Neural crest cell (in vitro differentiated cells): ENCODE data around the gene GPR18. TPM values are rescaled to one million over a fixed set of nuclear protein-coding genes. Genes with fewer than 3 reads are reported as not detected.

Experiments
- DNase-seq: peaks from one replicate; pipeline ENCODE4 v3.0.0; 2021; ENCODE audit warnings: low read depth, mixed read lengths, low spot score
- H3K27ac Mint-ChIP-seq: one replicate; pipeline ENCODE4 v1.8.0; 2021; ENCODE audit warnings: mild to moderate bottlenecking, mixed read lengths; ENCODE audit not compliant: unreplicated experiment
- H3K27me3 Mint-ChIP-seq: 2 replicates; pipeline ENCODE4 v1.8.0; 2021; ENCODE audit warnings: low read depth, mild to moderate bottlenecking, mixed read lengths
- H3K36me3 Mint-ChIP-seq: 2 replicates; pipeline ENCODE4 v1.8.0; 2021; ENCODE audit warnings: low read depth, mild to moderate bottlenecking, mixed read lengths
- H3K4me1 Mint-ChIP-seq: 2 replicates; pipeline ENCODE4 v1.8.0; 2021; ENCODE audit warnings: mixed read lengths
- H3K4me3 Mint-ChIP-seq: one replicate; pipeline ENCODE4 v1.8.0; 2021; ENCODE audit warnings: mild to moderate bottlenecking, mixed read lengths
- H3K9me3 Mint-ChIP-seq: 2 replicates; pipeline ENCODE4 v1.8.0; 2021; ENCODE audit warnings: mixed read lengths
- total RNA-seq: library from RNA; stranded (reverse); gene quantifications from 2 replicates; pipeline ENCODE4 v1.2.1, GENCODE V29; 2021
- TF ChIP-seq, protein P1 (sequence below): fragments of 200-600 bp; sonication (generic); conservative IDR thresholded peaks from 2 replicates; pipeline ENCODE4 v1.5.0; 2021; ENCODE audit warnings: antibody characterized with exemption, mild to moderate bottlenecking

The GPR18 gene
- total RNA-seq, 1 donor from 2014 or later = not detected

DNA sequence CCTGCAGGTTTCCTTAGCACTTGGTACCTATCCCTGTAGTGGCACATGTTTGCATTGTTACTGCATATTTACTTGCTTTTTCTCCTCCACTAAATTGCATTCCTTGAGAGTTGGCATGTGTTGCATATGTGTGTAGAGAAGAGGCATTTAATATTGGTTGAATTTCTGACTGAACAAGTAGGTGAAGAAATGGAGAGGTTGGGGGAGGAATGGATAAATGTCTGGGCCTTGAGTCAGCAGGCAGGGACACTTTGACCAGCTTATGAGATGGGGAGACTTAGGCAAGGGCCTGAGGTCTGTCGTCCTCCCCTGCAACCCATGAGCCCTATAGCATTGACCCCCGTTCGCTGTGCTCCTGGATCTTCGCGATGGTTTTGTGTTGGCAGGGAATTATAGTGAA is 2.0 kb upstream of the GPR18 start:
- no peak for DNase-seq
- Mint-ChIP-seq H3K27me3 (no peaks in the 10 kb centered on the region), H3K4me1 (peaks cover 25% of the 10 kb centered on the region), H3K36me3 (peaks cover 4% of the 10 kb centered on the region), H3K27ac (no peak overlapping the region), H3K9me3 (no peaks in the 10 kb centered on the region), H3K4me3 (no peak overlapping the region)
- TF ChIP-seq, protein P1, sequence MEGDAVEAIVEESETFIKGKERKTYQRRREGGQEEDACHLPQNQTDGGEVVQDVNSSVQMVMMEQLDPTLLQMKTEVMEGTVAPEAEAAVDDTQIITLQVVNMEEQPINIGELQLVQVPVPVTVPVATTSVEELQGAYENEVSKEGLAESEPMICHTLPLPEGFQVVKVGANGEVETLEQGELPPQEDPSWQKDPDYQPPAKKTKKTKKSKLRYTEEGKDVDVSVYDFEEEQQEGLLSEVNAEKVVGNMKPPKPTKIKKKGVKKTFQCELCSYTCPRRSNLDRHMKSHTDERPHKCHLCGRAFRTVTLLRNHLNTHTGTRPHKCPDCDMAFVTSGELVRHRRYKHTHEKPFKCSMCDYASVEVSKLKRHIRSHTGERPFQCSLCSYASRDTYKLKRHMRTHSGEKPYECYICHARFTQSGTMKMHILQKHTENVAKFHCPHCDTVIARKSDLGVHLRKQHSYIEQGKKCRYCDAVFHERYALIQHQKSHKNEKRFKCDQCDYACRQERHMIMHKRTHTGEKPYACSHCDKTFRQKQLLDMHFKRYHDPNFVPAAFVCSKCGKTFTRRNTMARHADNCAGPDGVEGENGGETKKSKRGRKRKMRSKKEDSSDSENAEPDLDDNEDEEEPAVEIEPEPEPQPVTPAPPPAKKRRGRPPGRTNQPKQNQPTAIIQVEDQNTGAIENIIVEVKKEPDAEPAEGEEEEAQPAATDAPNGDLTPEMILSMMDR = no peak

DNA sequence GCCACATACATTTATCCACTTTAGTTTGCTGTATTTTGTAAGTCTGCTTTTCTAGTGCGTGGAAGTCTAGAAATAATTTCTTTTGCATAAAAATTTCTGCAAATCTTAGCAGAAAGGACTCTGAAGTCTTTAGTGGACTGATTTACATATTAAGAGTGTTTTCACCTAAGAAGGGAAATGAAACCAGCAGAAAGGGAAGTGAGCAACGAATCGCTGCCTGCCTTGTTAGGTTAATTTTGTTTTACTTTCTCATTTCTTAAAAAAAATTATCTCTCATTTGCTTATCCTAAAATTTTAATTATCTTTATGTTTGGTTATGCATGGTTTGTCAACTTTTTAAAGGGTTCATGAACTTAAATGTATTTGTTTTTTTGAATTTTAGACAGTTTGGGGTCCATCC is 767 bp upstream of the GPR18 start:
- no peaks in the 10 kb centered on the region for H3K27me3 Mint-ChIP-seq
- H3K36me3 Mint-ChIP-seq = peaks cover 9% of the 10 kb centered on the region
- DNase-seq = no peak
- no peak overlapping the region for H3K4me3 Mint-ChIP-seq
- no peak overlapping the region for H3K27ac Mint-ChIP-seq
- no peaks in the 10 kb centered on the region for H3K9me3 Mint-ChIP-seq
- peaks cover 25% of the 10 kb centered on the region for H3K4me1 Mint-ChIP-seq
- TF ChIP-seq, protein P1 = no peak

DNA sequence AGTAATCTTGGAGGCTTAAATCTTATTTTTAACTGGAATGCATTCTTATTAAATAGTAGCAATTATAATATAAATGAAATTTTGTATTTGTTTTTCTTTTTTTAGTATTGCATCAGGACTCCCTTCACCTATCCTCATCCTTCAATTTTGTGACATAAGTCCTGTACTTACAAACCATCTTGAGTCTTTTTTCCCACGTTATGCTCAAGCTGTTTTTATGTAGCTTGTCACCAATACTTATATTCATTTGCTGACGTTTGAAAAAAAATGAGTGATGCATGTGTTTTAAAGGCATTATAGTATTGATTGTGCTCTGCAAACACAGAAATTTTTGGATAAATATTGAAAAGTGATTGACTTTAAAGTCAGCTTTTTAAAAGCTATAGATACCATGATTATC is 888 bp downstream of the GPR18 start:
- no peaks in the 10 kb centered on the region for H3K27me3 Mint-ChIP-seq
- DNase-seq = no peak
- TF ChIP-seq, protein P1 = no peak
- H3K4me1 Mint-ChIP-seq = peaks cover 25% of the 10 kb centered on the region
- no peak overlapping the region for H3K4me3 Mint-ChIP-seq
- H3K27ac Mint-ChIP-seq = no peak overlapping the region
- no peaks in the 10 kb centered on the region for H3K9me3 Mint-ChIP-seq
- H3K36me3 Mint-ChIP-seq = peaks cover 9% of the 10 kb centered on the region

DNA sequence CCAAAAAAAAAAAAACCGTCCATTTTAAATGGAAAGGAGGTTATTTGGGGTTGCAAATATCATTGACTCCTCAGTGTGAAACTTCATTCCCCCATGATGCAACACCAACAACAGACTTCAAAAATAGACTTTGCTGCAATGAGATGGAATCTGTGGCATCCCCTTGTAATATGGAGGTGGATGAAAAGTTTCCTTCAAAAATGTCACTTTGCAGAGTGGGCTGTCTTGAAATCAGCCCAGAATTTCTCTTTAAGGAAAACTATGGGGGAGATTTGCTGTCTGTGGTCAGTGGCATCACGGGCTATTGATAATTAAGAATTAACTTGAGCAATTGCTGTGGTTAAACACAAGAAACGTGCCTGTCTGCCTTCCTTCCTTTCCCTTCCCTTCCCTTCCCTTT is 1.5 kb downstream of the GPR18 start:
- TF ChIP-seq, protein P1 = no peak
- Mint-ChIP-seq H3K4me1 (peaks cover 25% of the 10 kb centered on the region), H3K4me3 (no peak overlapping the region), H3K27ac (no peak overlapping the region), H3K36me3 (peaks cover 13% of the 10 kb centered on the region), H3K27me3 (no peaks in the 10 kb centered on the region), H3K9me3 (no peaks in the 10 kb centered on the region)
- DNase-seq = no peak

DNA sequence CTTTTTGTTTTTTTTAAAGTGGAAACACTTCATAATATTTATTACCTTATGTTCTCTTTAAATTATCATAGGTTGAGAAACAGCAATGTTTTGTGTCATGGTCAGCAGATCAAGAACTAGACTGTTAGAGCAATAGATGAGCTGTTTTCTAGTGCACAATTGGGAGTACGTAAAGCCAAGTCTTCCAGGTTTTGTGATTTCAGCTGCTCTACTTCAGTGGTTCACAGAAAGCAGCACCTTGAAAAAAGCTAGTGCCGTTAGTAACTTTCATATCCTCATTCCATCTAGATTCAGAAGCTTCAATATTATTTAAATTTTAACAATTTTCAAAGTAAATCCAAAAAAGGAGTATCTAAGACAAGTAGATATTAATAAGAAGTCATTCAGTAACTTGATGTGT is 1.9 kb downstream of the GPR18 start:
- Mint-ChIP-seq H3K36me3 (peaks cover 13% of the 10 kb centered on the region), H3K27ac (no peak overlapping the region), H3K27me3 (no peaks in the 10 kb centered on the region), H3K4me3 (no peak overlapping the region), H3K9me3 (no peaks in the 10 kb centered on the region), H3K4me1 (peaks cover 22% of the 10 kb centered on the region)
- TF ChIP-seq, protein P1 = no peak
- no peak for DNase-seq

DNA sequence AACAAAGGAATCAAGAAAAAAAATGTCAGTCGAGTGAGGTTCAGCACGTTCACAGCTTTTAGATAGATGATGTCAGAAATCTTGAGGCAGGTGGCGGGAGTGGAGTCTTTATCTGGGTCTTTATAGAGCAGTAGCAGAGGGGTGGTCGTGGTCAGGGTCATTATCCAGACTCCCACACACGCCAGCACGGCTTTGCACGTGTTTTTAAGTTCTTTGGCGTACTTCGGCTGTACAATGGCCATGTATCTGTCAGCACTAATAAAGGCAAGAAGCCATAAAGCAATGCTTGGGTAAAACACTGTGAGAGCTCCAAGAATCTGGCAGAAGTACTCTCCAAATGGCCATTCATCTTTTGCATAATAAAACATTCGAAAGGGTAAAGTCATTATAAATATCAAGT is 2.9 kb downstream of the GPR18 start:
- TF ChIP-seq, protein P1 = no peak
- Mint-ChIP-seq H3K9me3 (no peaks in the 10 kb centered on the region), H3K27me3 (no peaks in the 10 kb centered on the region), H3K4me3 (no peak overlapping the region), H3K4me1 (peaks cover 13% of the 10 kb centered on the region), H3K27ac (no peak overlapping the region), H3K36me3 (peaks cover 13% of the 10 kb centered on the region)
- no peak for DNase-seq
